Dermis blood vessel endothelial cell (primary cell): ENCODE measurements around the gene POTEB2. TPM values are rescaled to one million over a fixed set of nuclear protein-coding genes. Genes with fewer than 3 reads are reported as not detected.
"Not testable (repeated sequence)": the region's sequence is repeated elsewhere in the genome, so short reads cannot be mapped to it uniquely, and the experiment has no call there.

ENCODE experiments used
- DNase-seq: peaks from one replicate; pipeline ENCODE4 v3.0.0; 2010
- total RNA-seq: library from RNA; depleted of rRNA; stranded (reverse); fragments of >200 nt; gene quantifications from 2 replicates; pipeline ENCODE4 v1.2.3, GENCODE V29; 2014

POTEB2 gene
- total RNA-seq, result not detected in 2 replicates

DNA sequence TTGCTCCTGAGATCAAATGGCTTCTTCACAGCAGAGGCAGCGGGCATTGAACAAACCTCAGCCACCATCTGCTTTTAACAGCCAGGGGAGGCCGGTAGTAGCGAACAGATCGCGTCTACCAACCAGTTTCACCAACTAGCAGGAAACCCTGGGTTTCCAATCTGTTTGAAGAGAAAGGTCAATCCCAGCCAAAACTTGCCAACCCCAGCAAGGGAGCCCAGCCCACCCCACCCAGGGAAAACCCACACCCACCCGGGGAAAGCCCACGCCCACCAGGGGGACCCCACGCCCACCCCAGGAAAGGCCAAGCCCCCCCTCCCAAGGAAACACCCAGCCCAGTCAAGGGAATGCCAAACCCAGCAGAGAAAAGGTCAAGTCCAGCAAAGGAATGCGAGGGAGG is at the start of gene POTEB2:
Gene POTEB2 (minus strand): TSS at position 101 of the 400 bp plus-strand sequence. CDS start 33 bp downstream, at position 68.
- DNase-seq, result not testable (repeated sequence)

DNA sequence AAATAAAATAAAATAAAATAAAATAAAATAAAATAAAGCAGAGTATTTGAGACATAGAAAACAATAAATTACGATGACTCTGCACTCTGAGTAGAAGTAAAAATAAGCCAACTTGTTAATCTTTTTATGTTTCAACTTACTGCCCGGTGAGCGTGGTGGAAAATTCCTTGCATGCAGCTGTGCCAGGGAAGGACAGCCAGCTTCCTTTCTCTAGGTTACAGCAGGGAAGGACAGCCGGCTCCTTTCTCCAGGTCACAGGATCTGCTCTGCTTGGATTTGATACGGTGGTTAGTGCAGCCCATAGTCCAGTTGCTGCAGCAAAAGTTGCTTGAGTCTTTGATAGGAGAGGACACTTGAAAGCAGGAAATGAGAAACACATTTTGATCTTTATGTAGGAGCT is 13.8 kb upstream of the POTEB2 start:
- DNase-seq, result not testable (repeated sequence)

- not testable (repeated sequence) for DNase-seq
These were observed 12.3 kb upstream of the POTEB2 start for GRCh38 chr15:20878464-20878863.

DNA sequence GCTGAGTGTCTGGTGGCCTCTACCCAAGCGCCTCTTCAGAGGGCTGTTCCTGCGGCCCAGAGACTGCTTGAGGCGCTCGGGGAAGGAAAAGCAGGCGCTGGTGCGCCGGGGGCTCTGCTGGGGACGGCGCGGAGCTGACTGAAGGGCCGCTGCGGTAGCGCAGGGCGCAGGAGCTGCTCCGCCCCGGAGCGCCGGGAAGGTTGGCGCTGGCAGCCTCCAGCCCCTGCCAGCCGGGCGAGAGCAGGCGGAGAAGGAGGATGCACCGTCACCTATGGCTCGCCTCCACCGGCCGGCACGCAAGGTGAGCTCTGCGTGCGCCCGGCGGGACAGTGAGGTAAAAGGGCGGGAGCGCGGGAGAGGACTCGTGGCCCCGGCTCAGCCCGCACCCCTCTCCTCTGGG is 11.7 kb upstream of the POTEB2 start:
- not testable (repeated sequence) for DNase-seq
